ENCODE data around the gene BAZ1A.
"Not testable (repeated sequence)": the region's sequence is repeated elsewhere in the genome, so short reads cannot be mapped to it uniquely, and the experiment has no call there.

Gene BAZ1A

GRCh38 chr14:34782031-34782430, 93.1 kb downstream of the BAZ1A start:
- DNase-seq, result no peak

GRCh38 chr14:34781242-34781641, 93.9 kb downstream of the BAZ1A start:
- no peak for DNase-seq

DNA sequence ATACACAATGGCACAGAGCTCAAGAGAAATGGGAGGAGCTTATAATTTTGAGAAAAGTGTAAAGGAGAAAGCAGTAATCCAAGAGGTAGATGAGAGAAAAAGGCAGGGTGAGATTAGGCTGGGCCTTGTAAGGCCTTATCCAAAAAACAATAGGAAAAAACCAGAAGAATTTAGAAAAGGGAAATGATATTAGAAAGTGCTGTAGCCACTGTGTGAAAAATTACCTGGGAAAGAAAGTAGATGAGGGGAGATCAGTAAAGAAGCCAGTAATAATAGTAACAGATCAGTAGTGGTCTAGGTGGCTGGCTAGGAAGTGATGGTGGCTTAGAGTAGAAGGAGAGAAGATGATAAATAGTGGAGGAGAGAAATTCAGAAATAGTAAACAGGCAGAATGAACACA, 94.5 kb downstream of the BAZ1A start:
- no peak for DNase-seq

- DNase-seq, result no peak
These were observed 96.4 kb downstream of the BAZ1A start for GRCh38 chr14:34778744-34779143.

- no peak for DNase-seq
These were observed 98.5 kb downstream of the BAZ1A start for GRCh38 chr14:34776611-34777010.

DNA sequence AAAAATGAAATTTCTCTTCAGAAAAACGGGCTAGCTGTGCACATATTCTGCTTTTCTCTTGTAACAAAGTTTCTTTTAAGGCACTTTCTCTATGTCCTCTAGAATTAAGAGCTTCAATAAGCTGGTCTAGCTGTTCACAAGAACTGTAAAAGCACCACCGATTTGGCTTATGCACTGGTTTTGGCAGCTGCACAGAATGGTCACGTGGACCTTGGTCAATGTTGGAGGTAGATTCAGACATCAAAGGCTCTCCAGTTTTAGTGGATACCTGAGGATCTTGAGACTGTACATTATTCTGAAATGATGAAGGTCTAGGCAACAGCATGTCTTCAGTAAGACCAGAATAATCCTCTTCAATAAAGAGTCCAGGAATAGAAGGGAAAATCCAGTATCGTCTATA, 99.2 kb downstream of the BAZ1A start:
- DNase-seq, result no peak

DNA sequence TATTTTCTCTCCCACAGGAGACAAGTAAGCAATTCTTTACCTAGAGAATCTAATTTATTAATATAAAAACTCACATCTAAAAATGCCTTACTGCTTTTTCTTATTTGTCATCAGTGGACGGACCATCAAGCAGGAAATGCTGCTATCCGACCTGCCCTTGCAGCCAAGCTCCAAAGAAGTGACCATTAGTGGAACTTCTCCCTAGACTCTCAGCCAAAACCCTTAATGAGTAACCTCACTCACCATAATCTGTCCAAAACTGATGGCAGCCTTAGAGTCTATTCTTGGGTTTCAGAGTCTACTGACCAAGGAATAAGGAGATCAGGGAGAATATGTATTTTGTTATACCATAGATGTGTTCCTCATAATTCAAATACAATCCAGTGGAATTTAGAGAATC, 99.8 kb downstream of the BAZ1A start:
- no peak for DNase-seq

GRCh38 chr14:34770901-34771300, 104.3 kb downstream of the BAZ1A start:
- DNase-seq, result no peak

GRCh38 chr14:34766606-34767005, 108.6 kb downstream of the BAZ1A start:
- no peak for DNase-seq

DNA sequence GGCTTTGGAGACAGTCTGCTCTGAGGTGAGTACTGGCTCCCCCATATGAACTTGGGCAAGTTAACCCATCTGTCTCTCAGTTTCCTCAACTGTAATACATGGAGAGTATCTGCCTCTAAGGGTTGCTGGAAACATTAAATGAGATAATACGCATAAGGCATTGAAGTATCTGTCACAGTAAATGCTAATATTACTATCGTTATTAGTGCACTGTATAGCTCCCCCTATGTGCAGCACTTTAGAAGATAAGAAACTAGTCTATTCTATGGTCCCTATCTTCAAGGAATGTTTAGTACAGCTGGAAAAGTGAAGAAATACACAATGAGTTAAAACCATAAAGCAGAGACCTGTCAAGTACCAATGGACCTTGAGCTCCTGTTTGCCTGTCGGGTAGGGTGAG, 109.1 kb downstream of the BAZ1A start:
- DNase-seq, result no peak

GRCh38 chr14:34755215-34755614, 119.9 kb downstream of the BAZ1A start:
- DNase-seq, result no peak

DNA sequence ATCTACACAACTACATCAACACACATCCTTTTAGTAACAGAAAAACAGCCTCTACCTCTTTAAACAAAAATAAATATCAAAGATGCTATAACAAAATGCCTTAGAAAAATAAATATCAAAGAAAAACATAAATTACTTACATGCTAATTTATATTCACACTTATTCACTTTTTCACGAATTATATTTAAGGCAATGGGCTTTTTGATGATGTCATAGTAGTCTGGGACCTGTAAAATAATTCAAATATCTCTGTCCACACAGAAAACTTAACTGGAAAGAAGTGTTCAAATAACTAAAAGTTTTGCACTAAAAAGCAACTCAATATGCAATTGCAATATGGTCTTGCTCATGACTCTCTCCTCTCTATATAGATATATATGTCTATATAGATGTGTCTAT, 120.5 kb downstream of the BAZ1A start:
- DNase-seq, result no peak

- DNase-seq, result no peak
These were observed 124.5 kb downstream of the BAZ1A start for GRCh38 chr14:34750670-34751069.

DNA sequence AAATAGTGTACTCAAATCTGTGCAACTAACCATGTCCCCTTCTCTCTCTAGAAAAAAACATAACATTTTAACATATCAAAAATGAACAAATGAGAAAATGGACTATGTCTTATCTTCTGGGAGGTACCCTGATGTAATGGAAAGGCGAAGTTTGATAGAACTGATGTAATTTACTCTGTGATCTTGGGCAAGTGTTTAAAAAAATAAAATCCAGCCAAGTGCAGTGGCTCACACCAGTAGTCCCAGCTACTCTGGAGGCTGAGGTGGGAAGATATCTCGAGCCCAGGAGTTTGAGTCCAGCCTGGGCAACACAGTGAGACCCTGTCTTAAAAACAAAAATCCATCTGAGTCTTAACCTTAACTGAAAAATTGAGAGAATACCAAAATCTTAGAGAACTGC, 124.9 kb downstream of the BAZ1A start:
- DNase-seq, result no peak

DNA sequence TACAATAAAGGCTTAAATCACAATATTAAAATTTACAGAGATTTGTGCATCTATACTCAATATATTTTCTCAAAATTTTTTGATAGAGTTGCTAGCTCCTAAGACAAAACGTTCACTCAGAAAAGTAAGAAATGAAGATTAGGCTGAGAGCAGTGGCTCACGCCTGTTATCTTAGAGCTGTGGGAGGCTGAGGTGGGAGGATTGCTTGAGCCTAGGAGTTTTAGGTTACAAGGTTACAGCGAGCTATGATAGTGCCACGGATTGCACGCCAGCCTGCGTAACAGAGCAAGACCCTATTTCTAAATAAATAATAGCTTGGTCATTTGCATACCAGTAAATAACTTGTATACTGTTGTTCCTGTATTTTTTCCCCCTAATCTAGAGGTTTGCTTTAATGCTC, 125.8 kb downstream of the BAZ1A start:
- no peak for DNase-seq

DNA sequence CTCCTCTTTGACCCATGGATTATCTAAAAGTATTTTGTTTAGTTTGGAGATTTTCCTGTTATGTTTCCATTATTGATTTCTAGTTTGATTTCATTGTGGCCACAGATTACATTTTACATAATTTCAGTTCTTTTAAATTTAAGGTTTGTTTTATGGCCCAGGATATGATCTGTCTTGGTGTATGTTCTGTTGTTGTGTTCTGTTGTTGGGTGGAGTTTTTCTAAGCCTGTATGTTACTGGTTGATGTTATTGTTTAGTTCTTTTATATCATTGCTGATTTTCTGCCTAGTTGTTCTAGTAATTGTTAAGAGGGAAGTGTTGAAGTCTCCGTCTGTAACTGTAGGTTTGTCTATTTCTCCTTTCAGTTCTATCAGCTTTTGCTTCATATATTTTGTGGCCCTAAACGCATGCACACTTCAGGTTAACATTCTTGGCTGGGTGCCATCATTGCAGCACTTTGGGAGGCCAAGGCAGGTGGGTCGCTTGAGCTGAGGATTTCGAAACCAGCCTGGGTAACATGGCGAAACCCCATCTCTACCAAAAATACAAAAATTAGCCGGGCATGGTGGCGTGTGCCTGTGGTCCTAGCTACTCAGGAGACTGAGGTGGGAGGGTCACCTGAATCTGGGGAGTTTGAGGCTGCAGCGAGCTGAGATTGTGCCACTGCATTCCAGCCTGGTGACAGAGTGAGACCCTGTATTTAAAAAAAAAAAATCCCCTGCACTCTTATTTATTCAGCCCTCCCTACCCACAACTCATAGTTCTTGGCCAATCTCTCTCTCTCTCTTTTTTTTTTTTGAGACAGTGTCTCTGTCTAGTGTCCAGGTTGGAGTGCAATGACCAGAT, 132.7 kb downstream of the BAZ1A start:
- no peak for DNase-seq

GRCh38 chr14:34741840-34742239, 133.3 kb downstream of the BAZ1A start:
- DNase-seq, result no peak

- DNase-seq, result not testable (repeated sequence)
These were observed 135.0 kb downstream of the BAZ1A start for GRCh38 chr14:34740139-34740538.

GRCh38 chr14:34737079-34737478, 138.1 kb downstream of the BAZ1A start:
- DNase-seq, result not testable (repeated sequence)

DNA sequence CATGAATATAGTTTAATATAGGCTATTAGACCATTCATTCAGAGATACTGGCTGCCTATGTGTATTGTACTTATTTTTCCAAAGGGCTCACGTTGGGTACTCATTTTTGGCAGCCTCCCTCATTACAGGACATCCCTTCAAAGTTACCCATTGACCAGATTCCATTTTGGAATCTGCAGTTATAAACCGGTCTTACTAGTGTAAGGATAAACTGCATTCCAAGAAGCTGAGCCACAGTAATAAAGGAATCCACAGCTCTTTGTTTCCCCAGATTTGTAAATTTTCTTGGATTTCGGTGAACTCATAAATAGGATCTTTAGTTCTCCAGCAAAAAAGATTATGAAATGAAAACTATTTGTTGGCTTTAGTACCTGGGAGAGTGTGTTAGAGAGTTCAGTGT, 141.9 kb downstream of the BAZ1A start:
- DNase-seq, result no peak

- no peak for DNase-seq
These were observed 142.4 kb downstream of the BAZ1A start for GRCh38 chr14:34732802-34733201.

DNA sequence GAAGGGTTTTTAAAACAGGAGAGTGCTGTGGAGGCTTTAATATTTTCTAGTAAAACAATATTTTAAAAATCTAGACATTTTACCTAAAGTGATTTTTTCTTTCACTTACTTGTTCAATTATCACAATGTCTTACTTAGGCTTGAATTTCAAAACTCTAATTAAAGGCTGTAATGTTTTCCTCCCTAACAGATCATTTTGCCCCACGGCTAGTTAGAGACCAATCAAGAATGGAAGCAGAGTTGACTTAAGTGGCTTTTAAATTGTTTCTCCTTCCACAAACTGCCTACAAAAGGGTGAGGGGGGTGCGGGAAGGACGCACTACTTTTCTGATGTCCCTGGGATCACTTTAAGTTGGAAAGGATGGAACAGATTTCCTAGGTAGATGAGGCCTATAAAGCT, 151.3 kb downstream of the BAZ1A start:
- DNase-seq, result no peak

DNA sequence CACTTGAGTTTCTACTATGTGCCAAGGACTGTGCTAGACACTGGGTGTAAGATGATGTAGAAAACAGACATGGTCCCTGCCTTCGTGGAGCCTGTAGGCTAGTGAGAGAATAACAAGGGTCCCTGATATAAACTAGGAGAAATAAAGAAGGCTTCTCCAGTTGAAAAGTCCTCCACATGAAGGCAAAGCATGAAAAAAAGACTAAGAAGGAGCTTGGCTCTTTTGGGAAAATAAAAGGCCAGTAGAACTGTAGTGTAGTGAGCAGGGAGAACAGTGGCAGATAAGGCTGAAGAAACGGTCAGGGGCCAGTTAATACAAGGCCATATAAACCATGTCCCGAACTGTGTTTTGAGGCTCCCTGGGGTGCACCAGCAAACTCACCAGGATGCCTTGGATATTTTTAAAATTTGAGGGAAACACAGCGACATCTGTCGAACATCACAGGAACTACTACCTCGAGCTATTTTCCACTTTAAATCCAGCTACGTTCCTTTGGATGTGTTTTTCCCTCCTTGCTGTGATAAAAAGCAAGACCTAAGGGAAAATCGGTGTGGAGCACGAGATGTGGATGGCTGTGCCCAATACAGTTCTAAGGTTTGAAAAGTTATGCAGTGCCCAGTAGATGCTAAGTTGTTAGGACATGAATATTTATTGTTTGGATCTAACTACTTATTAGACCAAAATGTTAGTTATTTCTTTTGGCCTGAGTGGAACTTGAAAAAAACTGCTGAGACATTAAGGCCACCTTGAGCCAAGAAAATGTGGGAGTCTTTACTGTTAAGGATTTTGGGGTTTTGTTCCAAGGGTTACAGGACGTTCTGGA, 152.2 kb downstream of the BAZ1A start:
- DNase-seq, result peak; percentile 36 to 65

DNA sequence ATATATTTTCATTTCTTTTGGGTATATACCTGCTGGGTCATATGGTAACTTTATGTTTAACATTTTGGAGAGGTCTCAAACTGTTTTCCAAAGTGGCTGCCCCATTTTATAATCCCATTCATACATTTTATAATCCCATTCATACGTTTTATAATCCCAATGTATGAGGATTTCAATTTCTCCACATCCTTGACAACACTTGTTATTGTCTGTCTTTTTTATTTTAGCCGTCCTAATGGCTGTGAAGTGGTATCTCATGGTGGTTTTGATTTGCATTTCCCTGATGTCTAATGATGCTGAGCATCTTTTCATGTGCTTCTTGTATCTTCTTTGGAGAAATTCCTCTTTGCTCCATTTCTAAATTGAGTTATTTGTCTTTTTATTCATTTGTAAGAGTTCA, 154.0 kb downstream of the BAZ1A start:
- DNase-seq, result no peak

Data from hippocampal formation (tissue), 2 donors.